Skeletal muscle tissue (tissue), 4 donors: Measurements from ENCODE around the gene ATP5MK. TPM values are rescaled to one million over a fixed set of nuclear protein-coding genes. Genes with fewer than 3 reads are reported as not detected.

Source experiments
- H3K27ac ChIP-seq: one replicate; pipeline ENCODE4 v1.7.0; 2013; ENCODE audit warnings: mild to moderate bottlenecking, low read depth, low read length, inconsistent platforms
- H3K27me3 ChIP-seq, 3 donors: one replicate each; pipeline ENCODE4 v1.7.0; 2013; ENCODE audit warnings: low read length in 3 of 3; ENCODE audit not compliant: control insufficient read depth in 3 of 3, insufficient read depth in 3 of 3
- H3K36me3 ChIP-seq, 3 donors: one replicate each; pipeline ENCODE4 v1.7.0; 2013; ENCODE audit warnings: low read length in 3 of 3; ENCODE audit not compliant: control insufficient read depth in 3 of 3, insufficient read depth in 3 of 3
- H3K4me1 ChIP-seq, 3 donors: one replicate each; pipeline ENCODE4 v1.7.0; 2013; ENCODE audit warnings: low read length in 3 of 3, mild to moderate bottlenecking in 3 of 3; ENCODE audit not compliant: control insufficient read depth in 3 of 3, insufficient read depth in 3 of 3
- H3K4me3 ChIP-seq, 3 donors: one replicate each; pipeline ENCODE4 v1.7.0; 2013; ENCODE audit warnings: low read length in 3 of 3
- H3K9ac ChIP-seq, 3 donors: one replicate each; pipeline ENCODE4 v1.7.0; 2013; ENCODE audit warnings: low read length in 3 of 3, mild to moderate bottlenecking in 3 of 3, moderate library complexity in 2 of 3, low read depth in 1 of 3
- H3K9me3 ChIP-seq, 3 donors: one replicate each; pipeline ENCODE4 v1.7.0; 2013; ENCODE audit warnings: low read length in 3 of 3; ENCODE audit not compliant: control insufficient read depth in 3 of 3
- total RNA-seq: library from RNA; depleted of rRNA; stranded (reverse); fragments of >200 nt; gene quantifications from one replicate; pipeline ENCODE4 v1.2.3, GENCODE V29; 2014
- donor health status: Osteomylitis.

The ATP5MK gene
- total RNA-seq, 1 donor from 2014 or later = 292 TPM

DNA sequence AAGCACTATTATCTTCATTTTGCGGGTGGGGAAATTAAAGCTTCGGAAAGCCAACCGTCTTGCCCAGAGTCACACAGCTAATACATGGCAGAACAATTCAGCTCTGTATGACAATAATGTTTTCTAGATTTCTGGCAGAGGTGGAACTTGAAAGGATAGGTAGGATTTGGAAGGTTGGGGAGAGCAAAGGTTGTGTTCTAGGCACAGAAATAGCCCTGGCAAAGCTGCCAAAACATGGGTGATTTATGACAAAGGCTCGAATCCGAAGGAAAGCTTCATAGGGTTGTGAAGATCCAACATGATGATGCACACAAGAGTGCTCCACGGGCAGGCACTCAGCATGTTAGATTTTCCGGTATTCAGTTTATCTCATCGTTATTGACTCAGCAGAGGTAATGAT lies 19.3 kb upstream of the ATP5MK start:
- Histone ChIP-seq H3K9me3 (no peaks in the 10 kb centered on the region), H3K4me3 (no peak overlapping the region), H3K27ac (no peak overlapping the region), H3K27me3 (no peaks in the 10 kb centered on the region), H3K36me3 (peaks cover 69 to 89% (median 85%) of the 10 kb centered on the region in 3 donors), H3K4me1 (no peaks in the 10 kb centered on the region), H3K9ac (no peak overlapping the region)

DNA sequence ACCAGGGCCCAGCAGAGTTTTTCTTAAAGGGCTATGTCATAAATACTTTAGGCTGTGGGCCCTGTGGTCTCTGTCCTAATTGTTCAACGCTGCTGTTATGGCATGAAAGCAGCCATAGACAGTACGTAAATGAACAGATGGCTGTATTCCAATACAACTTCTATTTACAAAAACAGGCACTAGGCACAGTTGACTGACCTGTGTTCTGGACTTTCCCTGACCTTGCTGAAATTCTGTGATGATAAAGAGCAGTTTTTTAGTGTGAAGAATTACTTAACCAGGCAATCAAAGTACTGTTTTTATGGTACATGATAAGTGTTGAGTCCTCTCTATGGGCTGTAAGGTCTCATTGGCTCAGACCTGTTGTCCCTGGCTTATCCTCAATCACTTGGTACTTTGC lies 17.3 kb upstream of the ATP5MK start:
- Histone ChIP-seq H3K9me3 (no peaks in the 10 kb centered on the region), H3K27me3 (no peaks in the 10 kb centered on the region), H3K36me3 (peaks cover 60 to 80% (median 77%) of the 10 kb centered on the region in 3 donors), H3K4me3 (no peak overlapping the region), H3K4me1 (no peaks in the 10 kb centered on the region), H3K27ac (no peak overlapping the region), H3K9ac (no peak overlapping the region)

DNA sequence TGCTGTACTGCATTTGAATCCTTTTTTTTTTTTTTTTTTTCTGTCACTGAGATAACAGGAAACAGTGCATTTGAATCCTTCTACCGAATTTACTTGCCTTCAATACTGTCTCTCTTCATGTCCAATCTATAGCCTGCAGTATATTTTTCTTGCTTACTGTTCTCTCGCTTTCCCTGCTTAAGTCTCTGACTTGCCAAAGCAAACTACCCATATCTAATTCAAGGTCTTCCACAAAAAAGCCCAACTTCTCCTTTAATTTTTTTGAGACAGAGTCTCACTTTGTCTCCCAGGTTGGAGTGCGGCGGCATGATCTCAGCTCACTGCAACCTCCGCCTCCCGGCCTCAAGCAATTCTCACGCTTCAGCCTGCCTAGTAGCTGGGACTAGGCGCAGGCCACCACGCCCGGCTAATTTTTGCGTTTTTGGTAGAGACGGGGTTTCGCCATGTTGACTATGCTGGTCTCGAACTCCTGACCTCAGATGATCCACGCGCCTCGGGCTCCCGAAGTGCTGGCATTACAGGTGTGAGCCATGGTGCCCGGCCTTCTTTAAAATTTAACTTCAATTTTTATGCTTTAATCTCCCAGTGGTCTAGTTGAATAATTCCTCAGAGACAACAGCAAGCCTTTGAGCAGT lies 1.0 kb upstream of the ATP5MK start:
- H3K27ac ChIP-seq = peak overlapping the region; percentile 89
- H3K4me1 ChIP-seq = peaks cover 17 to 37% (median 34%) of the 10 kb centered on the region in 3 donors
- peak overlapping the region; percentile 77 to 99 (median 84) for H3K9ac ChIP-seq
- peaks cover 26 to 32% (median 31%) of the 10 kb centered on the region in 3 donors for H3K36me3 ChIP-seq
- peak overlapping the region; percentile 92 to 97 (median 95) for H3K4me3 ChIP-seq
- H3K27me3 ChIP-seq = no peaks in the 10 kb centered on the region
- H3K9me3 ChIP-seq = no peaks in the 10 kb centered on the region

DNA sequence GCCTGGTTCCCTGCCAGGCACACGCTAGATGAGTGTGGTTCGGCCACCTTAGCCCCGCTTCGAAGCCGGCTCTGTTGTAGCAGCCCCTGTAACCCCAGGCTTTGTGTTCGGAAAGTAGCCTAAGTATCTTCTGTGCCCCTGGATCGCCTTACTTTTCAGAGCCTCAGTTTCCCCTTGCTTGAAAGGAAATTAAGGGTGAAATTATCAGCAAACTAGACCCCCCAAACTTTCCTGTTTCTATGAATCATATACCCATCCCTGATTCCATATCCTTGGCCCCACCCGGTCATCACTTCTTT lies 463 bp upstream of the ATP5MK start:
- Histone ChIP-seq H3K27me3 (no peaks in the 10 kb centered on the region), H3K27ac (peak overlapping the region; percentile 89), H3K9ac (peak overlapping the region; percentile 77 to 99 (median 84)), H3K9me3 (no peaks in the 10 kb centered on the region), H3K36me3 (peaks cover 22 to 32% (median 27%) of the 10 kb centered on the region in 3 donors), H3K4me3 (peak overlapping the region; percentile 92 to 97 (median 95)), H3K4me1 (peaks cover 17 to 37% (median 34%) of the 10 kb centered on the region in 3 donors)

DNA sequence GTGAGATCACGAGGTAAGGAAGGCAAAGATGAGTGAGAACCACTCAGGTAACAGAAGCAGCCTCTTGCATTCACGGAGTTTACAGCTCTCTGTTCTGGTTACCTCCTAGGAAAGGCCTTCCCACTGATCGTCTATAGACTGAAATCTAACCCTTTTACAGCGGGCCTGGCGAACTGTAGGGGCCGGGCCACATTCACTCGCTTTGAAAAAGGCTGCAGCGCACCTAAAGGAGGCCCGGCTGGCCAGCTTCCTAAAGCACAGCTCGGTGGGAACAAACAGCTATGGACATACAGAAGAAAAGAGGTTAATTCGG lies 565 bp downstream of the ATP5MK start:
- H3K27ac ChIP-seq = peak overlapping the region; percentile 89
- H3K9ac ChIP-seq = peak overlapping the region; percentile 91 to 99 (median 98)
- no peaks in the 10 kb centered on the region for H3K27me3 ChIP-seq
- H3K9me3 ChIP-seq = no peaks in the 10 kb centered on the region
- H3K4me3 ChIP-seq = peak overlapping the region; percentile 92 to 97 (median 95)
- H3K4me1 ChIP-seq = peaks cover 17 to 37% (median 34%) of the 10 kb centered on the region in 3 donors
- H3K36me3 ChIP-seq = peaks cover 22 to 37% (median 24%) of the 10 kb centered on the region in 3 donors

DNA sequence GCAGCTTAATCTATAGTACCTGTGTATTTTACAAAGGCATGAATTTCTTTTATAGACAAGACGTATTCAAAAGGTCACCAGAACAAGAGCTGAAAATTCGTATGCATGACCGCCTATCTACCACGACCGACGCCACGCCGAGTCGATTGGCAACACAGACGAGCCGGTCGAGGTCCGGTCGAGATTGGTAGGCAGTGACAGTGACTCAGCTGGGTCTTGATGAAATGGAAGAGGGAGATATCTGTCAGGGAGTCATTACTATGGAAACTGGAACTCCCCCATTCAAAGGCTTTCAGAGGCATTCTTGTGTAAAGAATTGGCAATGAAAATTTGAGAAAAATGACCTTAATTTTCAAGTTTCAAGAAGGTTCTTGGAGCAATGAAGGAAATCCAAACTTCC lies 2.1 kb downstream of the ATP5MK start:
- Histone ChIP-seq H3K27ac (no peak overlapping the region), H3K9me3 (no peaks in the 10 kb centered on the region), H3K36me3 (peaks cover 15 to 31% (median 19%) of the 10 kb centered on the region in 3 donors), H3K27me3 (no peaks in the 10 kb centered on the region), H3K9ac (no peak overlapping the region), H3K4me1 (peaks cover 17 to 37% (median 34%) of the 10 kb centered on the region in 3 donors), H3K4me3 (no peak overlapping the region)

DNA sequence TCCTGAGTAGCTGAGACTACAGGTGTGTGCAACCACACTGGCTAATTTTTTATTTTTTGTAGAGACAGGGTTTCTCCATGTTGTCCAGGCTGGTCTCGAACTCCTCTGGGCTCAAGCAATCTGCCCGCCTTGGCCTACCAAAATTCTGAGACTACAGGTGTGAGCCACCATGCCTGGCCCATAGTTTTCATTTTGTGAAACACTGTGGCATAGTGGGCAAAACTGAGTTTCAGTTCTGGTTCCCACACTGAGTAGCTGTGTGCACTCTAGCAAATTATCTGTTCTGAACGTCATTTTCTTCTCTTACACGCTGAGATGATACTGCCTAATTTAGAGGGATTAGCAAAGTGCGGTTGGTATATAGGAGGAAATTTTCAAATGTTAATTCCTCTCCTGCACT lies 13.5 kb downstream of the ATP5MK start:
- Histone ChIP-seq H3K36me3 (peaks cover 8 to 46% (median 31%) of the 10 kb centered on the region in 3 donors), H3K9ac (no peak overlapping the region), H3K9me3 (no peaks in the 10 kb centered on the region), H3K27ac (no peak overlapping the region), H3K27me3 (no peaks in the 10 kb centered on the region), H3K4me3 (no peak overlapping the region), H3K4me1 (no peaks in the 10 kb centered on the region)

DNA sequence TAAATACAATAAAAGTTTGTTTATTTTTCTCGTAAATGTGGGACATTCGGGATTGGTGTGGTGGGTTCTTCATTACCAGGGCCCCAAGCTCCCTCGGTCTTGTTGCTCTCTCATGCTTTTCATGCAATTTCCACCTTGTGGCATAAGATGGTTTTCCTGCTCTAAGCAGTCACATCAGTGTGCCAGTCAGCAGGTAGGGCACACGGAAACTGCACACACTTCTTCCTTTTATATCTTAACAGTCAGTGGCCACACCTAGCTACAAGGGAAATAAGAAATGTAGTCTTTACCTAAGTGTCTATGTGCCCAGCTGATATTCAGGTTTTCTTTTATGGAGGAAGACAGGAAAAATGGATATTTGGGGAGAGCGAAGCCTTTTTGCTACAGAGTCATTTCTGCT lies 22.0 kb downstream of the ATP5MK start:
- peaks cover 3 to 13% (median 7%) of the 10 kb centered on the region in 3 donors for H3K4me1 ChIP-seq
- H3K9ac ChIP-seq = no peak overlapping the region
- H3K27ac ChIP-seq = no peak overlapping the region
- H3K27me3 ChIP-seq = no peaks in the 10 kb centered on the region
- H3K9me3 ChIP-seq = no peaks in the 10 kb centered on the region
- peaks cover 10 to 36% (median 28%) of the 10 kb centered on the region in 3 donors for H3K36me3 ChIP-seq
- H3K4me3 ChIP-seq = no peak overlapping the region

DNA sequence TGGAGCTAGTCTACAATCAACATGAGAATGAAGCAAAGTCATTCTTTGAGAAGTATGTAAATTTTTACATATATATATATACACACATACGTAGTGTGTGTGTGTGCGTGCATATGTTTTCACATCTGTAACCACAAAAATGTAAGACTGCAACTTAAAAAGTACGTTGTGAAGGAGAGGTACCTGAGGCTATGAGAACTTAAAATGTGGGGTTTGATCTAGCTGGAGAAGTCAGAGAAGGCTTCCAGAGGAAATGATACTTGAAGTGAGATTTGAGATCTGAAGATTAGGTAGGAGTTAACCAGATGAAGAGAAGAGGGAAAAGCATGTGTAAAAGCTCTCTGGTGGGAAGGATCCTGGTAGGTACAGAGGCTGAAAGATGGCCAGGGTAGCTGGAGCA lies 22.7 kb downstream of the ATP5MK start:
- H3K36me3 ChIP-seq = peaks cover 10 to 33% (median 28%) of the 10 kb centered on the region in 3 donors
- no peak overlapping the region for H3K4me3 ChIP-seq
- no peak overlapping the region for H3K9ac ChIP-seq
- H3K27me3 ChIP-seq = no peaks in the 10 kb centered on the region
- peaks cover 5 to 17% (median 12%) of the 10 kb centered on the region in 3 donors for H3K4me1 ChIP-seq
- H3K9me3 ChIP-seq = no peaks in the 10 kb centered on the region
- no peak overlapping the region for H3K27ac ChIP-seq

DNA sequence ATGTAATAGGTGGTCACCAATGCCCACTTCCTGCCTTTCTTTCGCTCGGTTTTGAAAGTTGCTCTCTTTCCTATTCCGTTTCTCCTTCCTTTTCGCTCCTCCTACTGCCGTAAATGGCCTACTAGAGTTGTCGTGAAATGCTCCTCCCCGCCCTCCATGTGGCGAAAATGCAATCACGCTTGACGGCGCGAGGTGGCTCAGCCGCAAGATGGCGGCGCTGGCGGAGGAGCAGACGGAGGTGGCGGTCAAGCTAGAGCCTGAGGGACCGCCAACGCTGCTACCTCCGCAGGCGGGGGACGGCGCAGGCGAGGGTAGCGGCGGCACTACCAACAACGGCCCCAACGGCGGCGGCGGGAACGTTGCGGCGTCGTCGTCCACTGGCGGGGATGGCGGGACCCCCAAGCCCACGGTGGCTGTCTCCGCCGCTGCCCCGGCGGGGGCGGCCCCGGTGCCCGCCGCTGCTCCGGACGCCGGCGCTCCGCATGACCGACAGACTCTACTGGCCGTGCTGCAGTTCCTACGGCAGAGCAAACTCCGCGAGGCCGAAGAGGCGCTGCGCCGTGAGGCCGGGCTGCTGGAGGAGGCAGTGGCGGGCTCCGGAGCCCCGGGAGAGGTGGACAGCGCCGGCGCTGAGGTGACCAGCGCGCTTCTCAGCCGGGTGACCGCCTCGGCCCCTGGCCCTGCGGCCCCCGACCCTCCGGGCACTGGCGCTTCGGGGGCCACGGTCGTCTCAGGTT lies 28.3 kb downstream of the ATP5MK start, which contains the start of gene TAF5:
Gene TAF5, plus strand, starts transcription at position 195 of the 737 bp plus-strand sequence. Its CDS starts 14 bp downstream, at position 209.
- Histone ChIP-seq H3K36me3 (no peaks in the 10 kb centered on the region), H3K9me3 (no peaks in the 10 kb centered on the region), H3K27ac (peak within 1 kb of the TSS; percentile 76), H3K9ac (peak within 1 kb of the TSS; percentile 84 to 92 (median 91)), H3K4me3 (peak within 1 kb of the TSS; percentile 65 to 99 (median 89)), H3K27me3 (no peaks in the 10 kb centered on the region), H3K4me1 (peaks cover 5 to 17% (median 12%) of the 10 kb centered on the region in 3 donors)
